ENCODE measurements around the gene NPHP4.

GRCh38 chr1:5889901-5890300 is 102.3 kb downstream of the NPHP4 start:
- TF ChIP-seq BRF2 (IDR thresholded peaks at IDR 0.05; ENCODE audit: borderline replicate concordance, insufficient read depth, insufficient read length) (no peak), RFX5 (IDR thresholded peaks at IDR 0.05; ENCODE audit: low read depth, low read length) (no peak), MTA3 (IDR thresholded peaks at IDR 0.05; ENCODE audit: borderline replicate concordance) (no peak), YY1 (IDR thresholded peaks at IDR 0.05; ENCODE audit: borderline replicate concordance in 1 of 3, control insufficient read depth in 1 of 3, extremely low read depth in 1 of 3, insufficient read depth in 3 of 3, insufficient read length in 1 of 3, insufficient replicate concordance in 2 of 3, low read depth in 1 of 3, low read length in 2 of 3) (no peak), ZNF174 (CRISPR knock-in tag; IDR thresholded peaks at IDR 0.05) (no peak), MECOM (CRISPR knock-in tag; IDR thresholded peaks at IDR 0.05) (no peak), ZNF232 (CRISPR knock-in tag; IDR thresholded peaks at IDR 0.05) (no peak), EZH2 (IDR thresholded peaks at IDR 0.05; ENCODE audit: borderline replicate concordance, low read depth, low read length) (no peak), ZNF12 (CRISPR knock-in tag; IDR thresholded peaks at IDR 0.05) (no peak), SMARCA4 (IDR thresholded peaks at IDR 0.05) (no peak)
- TF ChIP-seq, protein P1, sequence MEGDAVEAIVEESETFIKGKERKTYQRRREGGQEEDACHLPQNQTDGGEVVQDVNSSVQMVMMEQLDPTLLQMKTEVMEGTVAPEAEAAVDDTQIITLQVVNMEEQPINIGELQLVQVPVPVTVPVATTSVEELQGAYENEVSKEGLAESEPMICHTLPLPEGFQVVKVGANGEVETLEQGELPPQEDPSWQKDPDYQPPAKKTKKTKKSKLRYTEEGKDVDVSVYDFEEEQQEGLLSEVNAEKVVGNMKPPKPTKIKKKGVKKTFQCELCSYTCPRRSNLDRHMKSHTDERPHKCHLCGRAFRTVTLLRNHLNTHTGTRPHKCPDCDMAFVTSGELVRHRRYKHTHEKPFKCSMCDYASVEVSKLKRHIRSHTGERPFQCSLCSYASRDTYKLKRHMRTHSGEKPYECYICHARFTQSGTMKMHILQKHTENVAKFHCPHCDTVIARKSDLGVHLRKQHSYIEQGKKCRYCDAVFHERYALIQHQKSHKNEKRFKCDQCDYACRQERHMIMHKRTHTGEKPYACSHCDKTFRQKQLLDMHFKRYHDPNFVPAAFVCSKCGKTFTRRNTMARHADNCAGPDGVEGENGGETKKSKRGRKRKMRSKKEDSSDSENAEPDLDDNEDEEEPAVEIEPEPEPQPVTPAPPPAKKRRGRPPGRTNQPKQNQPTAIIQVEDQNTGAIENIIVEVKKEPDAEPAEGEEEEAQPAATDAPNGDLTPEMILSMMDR (IDR thresholded peaks at IDR 0.05 in 2 of 3, conservative IDR thresholded peaks at IDR 0.05 in 1 of 3; ENCODE audit: insufficient read depth in 2 of 3, low read depth in 1 of 3, low read length in 3 of 3) = no peak
